ENCODE data around the gene LARP1.
"Not testable (repeated sequence)": the region's sequence is repeated elsewhere in the genome, so short reads cannot be mapped to it uniquely, and the experiment has no call there.

The LARP1 gene

GRCh38 chr5:154811653-154812465 is 56.7 kb downstream of the LARP1 start:
- peaks cover 71% of the 10 kb centered on the region for H3K36me3 Mint-ChIP-seq (ENCODE audit: low read depth)
- no peaks in the 10 kb centered on the region for H3K9me3 Mint-ChIP-seq
- H3K27me3 Mint-ChIP-seq: no peaks in the 10 kb centered on the region
- no peak overlapping the region for H3K4me3 Mint-ChIP-seq
- H3K27ac Mint-ChIP-seq: peak overlapping the region; percentile 43
- ATAC-seq: peak; percentile 63
- DNase-seq: peak; percentile 66
- peaks cover 27% of the 10 kb centered on the region for H3K4me1 Mint-ChIP-seq

DNA sequence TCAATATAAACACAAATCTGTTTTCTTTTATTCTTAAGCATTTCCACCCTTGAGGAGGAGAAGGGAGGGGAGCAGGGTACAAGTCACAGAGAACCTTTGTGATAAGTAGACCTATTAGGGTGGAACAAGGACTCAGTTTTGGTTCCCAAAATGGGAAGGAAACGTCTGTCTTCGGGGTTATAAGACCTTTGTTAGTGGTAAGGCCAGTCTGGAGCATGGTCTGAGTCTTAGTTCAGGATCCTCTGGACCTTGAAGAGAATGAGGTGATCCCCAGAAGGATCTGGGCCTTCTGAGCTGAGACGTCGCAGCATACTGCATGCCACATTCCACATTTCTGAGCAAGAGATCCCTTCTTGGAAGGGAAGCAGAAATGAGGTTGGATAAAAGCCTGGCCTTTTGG is 58.0 kb downstream of the LARP1 start:
- ATAC-seq (no peak), DNase-seq (no peak)
- Mint-ChIP-seq H3K9me3 (no peaks in the 10 kb centered on the region), H3K27me3 (no peaks in the 10 kb centered on the region), H3K27ac (peak overlapping the region; percentile 57), H3K36me3 (ENCODE audit: low read depth) (peaks cover 72% of the 10 kb centered on the region), H3K4me3 (no peak overlapping the region), H3K4me1 (peaks cover 27% of the 10 kb centered on the region)

DNA sequence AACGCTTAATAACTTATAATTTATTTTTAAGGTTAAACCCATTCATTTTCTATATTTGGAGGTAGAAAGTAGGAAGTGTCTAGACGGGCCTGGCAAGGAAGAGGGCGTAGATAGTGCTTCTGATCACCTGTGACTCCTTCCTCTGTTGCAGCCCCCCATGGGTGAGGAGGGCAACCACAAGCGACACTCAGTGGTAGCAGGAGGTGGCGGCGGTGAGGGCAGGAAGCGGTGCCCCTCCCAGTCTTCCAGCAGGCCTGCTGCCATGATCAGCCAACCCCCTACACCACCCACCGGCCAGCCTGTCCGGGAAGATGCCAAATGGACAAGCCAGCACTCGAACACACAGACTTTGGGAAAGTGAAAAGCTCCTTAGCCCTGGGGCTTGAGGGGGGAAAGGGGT is 58.6 kb downstream of the LARP1 start:
- ATAC-seq (no peak), DNase-seq (peak; percentile 15)
- Mint-ChIP-seq H3K27me3 (no peaks in the 10 kb centered on the region), H3K4me3 (no peak overlapping the region), H3K36me3 (ENCODE audit: low read depth) (peaks cover 71% of the 10 kb centered on the region), H3K9me3 (no peaks in the 10 kb centered on the region), H3K27ac (peak overlapping the region; percentile 57), H3K4me1 (peaks cover 32% of the 10 kb centered on the region)

GRCh38 chr5:154815025-154815424 is 59.8 kb downstream of the LARP1 start:
- Mint-ChIP-seq H3K36me3 (ENCODE audit: low read depth) (peaks cover 73% of the 10 kb centered on the region), H3K9me3 (no peaks in the 10 kb centered on the region), H3K4me3 (no peak overlapping the region), H3K27ac (peak overlapping the region; percentile 46), H3K4me1 (peaks cover 35% of the 10 kb centered on the region), H3K27me3 (no peaks in the 10 kb centered on the region)
- ATAC-seq (no peak), DNase-seq (no peak)

- Mint-ChIP-seq H3K9me3 (no peaks in the 10 kb centered on the region), H3K27me3 (no peaks in the 10 kb centered on the region), H3K4me3 (no peak overlapping the region), H3K36me3 (ENCODE audit: low read depth) (peaks cover 72% of the 10 kb centered on the region), H3K4me1 (peaks cover 33% of the 10 kb centered on the region), H3K27ac (peak overlapping the region; percentile 3)
- DNase-seq (no peak), ATAC-seq (no peak)
These were observed 60.6 kb downstream of the LARP1 start for GRCh38 chr5:154815684-154816247.

GRCh38 chr5:154816891-154817492 is 61.8 kb downstream of the LARP1 start:
- no peak overlapping the region for H3K27ac Mint-ChIP-seq
- H3K27me3 Mint-ChIP-seq: no peaks in the 10 kb centered on the region
- H3K36me3 Mint-ChIP-seq (ENCODE audit: low read depth): peaks cover 65% of the 10 kb centered on the region
- no peaks in the 10 kb centered on the region for H3K9me3 Mint-ChIP-seq
- H3K4me1 Mint-ChIP-seq: peaks cover 25% of the 10 kb centered on the region
- ATAC-seq: no peak
- DNase-seq: no peak
- no peak overlapping the region for H3K4me3 Mint-ChIP-seq

GRCh38 chr5:154817815-154818214 is 62.6 kb downstream of the LARP1 start:
- Mint-ChIP-seq H3K9me3 (no peaks in the 10 kb centered on the region), H3K4me1 (peaks cover 18% of the 10 kb centered on the region), H3K4me3 (no peak overlapping the region), H3K36me3 (ENCODE audit: low read depth) (peaks cover 59% of the 10 kb centered on the region), H3K27ac (no peak overlapping the region), H3K27me3 (no peaks in the 10 kb centered on the region)
- ATAC-seq (no peak), DNase-seq (no peak)

GRCh38 chr5:154818471-154819116 is 63.4 kb downstream of the LARP1 start:
- Mint-ChIP-seq H3K9me3 (no peaks in the 10 kb centered on the region), H3K27ac (no peak overlapping the region)
- DNase-seq: no peak

DNA sequence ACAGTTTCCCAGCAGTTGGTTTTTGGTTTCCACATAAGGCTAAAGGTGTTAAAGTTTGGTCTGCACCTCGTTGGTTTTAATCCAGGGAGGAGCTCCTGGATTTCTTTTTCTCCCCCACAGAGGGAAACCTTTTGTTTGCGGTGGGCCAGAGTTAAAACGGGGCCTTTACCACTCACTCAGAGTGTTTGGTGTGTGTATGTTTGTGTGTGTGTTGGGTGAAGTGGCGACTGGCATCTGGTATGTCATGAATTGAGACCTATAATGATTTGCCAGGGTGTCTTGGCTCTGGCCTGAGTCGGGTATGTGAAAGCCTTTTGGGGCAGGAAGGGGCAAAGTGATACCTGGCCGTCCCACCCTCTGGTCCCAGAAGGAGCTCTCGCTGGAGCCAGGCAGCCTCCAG is 64.4 kb downstream of the LARP1 start:
- no peaks in the 10 kb centered on the region for H3K27me3 Mint-ChIP-seq
- H3K27ac Mint-ChIP-seq: no peak overlapping the region
- H3K4me1 Mint-ChIP-seq: peaks cover 8% of the 10 kb centered on the region
- H3K36me3 Mint-ChIP-seq (ENCODE audit: low read depth): peaks cover 54% of the 10 kb centered on the region
- H3K9me3 Mint-ChIP-seq: no peaks in the 10 kb centered on the region
- ATAC-seq: no peak
- no peak overlapping the region for H3K4me3 Mint-ChIP-seq
- no peak for DNase-seq

More at GRCh38 chr5:154818471-154819116, 63.4 kb downstream of the LARP1 start:
- Mint-ChIP-seq H3K4me1 (peaks cover 11% of the 10 kb centered on the region), H3K36me3 (ENCODE audit: low read depth) (peaks cover 57% of the 10 kb centered on the region), H3K27me3 (no peaks in the 10 kb centered on the region), H3K4me3 (no peak overlapping the region)
- ATAC-seq: no peak

GRCh38 chr5:154820383-154820782 is 65.2 kb downstream of the LARP1 start:
- H3K27ac Mint-ChIP-seq: no peak overlapping the region
- ATAC-seq (no peak), DNase-seq (no peak)
- H3K9me3 Mint-ChIP-seq: no peaks in the 10 kb centered on the region
- peaks cover 46% of the 10 kb centered on the region for H3K36me3 Mint-ChIP-seq (ENCODE audit: low read depth)
- no peak overlapping the region for H3K4me3 Mint-ChIP-seq
- peaks cover 8% of the 10 kb centered on the region for H3K4me1 Mint-ChIP-seq
- H3K27me3 Mint-ChIP-seq: no peaks in the 10 kb centered on the region

- not testable (repeated sequence) for H3K27me3 Mint-ChIP-seq, H3K27ac Mint-ChIP-seq, H3K9me3 Mint-ChIP-seq, ATAC-seq, H3K4me3 Mint-ChIP-seq, DNase-seq
- Mint-ChIP-seq H3K4me1 (peaks cover 15% of the 10 kb centered on the region), H3K36me3 (ENCODE audit: low read depth) (peaks cover 30% of the 10 kb centered on the region)
These were observed 67.7 kb downstream of the LARP1 start for GRCh38 chr5:154822896-154823295.

DNA sequence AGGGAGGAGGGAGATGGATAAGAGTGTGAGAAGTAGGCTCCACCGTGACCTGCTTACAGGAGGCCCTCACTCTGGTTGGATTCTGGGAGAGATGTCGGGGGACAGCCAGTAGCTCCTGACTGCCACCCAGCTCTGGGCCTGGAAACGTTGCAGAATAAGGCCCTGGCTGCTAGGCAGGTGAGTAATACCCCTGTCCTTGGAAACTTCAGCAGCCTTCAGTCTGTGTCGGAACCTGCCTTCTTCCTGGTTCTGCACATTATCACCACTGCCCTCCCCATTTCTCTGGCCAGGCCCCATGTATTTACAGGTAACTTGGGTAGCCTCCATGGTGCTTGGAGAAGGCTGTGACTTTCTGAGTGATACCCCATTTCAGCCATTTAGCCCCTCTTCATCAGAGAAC is 68.4 kb downstream of the LARP1 start:
- DNase-seq: no peak
- no peak for ATAC-seq
- no peaks in the 10 kb centered on the region for H3K9me3 Mint-ChIP-seq
- H3K27me3 Mint-ChIP-seq: no peaks in the 10 kb centered on the region
- H3K36me3 Mint-ChIP-seq (ENCODE audit: low read depth): peaks cover 30% of the 10 kb centered on the region
- H3K27ac Mint-ChIP-seq: no peak overlapping the region
- H3K4me1 Mint-ChIP-seq: peaks cover 19% of the 10 kb centered on the region
- no peak overlapping the region for H3K4me3 Mint-ChIP-seq

DNA sequence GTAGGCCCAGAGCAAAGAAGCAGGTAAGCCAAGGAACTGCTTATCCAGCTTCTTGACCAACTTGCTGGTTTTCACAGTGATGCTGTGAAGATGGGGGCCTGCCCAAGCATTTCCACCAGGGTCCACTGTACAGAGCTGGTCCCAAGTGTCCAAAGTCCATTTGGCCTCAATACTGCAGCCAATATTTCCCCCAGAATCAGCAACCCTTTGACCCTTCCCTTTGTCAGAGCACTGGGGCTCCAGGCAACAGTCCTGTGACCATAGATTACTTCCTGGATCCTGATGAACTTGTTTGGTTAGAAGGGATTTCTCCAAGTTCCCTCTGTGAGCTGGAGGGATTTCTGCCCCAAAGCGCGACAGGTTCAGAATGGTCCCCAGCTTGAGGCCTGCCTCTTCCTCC is 68.9 kb downstream of the LARP1 start:
- peaks cover 18% of the 10 kb centered on the region for H3K4me1 Mint-ChIP-seq
- no peak for ATAC-seq
- H3K27ac Mint-ChIP-seq: no peak overlapping the region
- no peak for DNase-seq
- H3K36me3 Mint-ChIP-seq (ENCODE audit: low read depth): peaks cover 26% of the 10 kb centered on the region
- no peaks in the 10 kb centered on the region for H3K9me3 Mint-ChIP-seq
- no peaks in the 10 kb centered on the region for H3K27me3 Mint-ChIP-seq
- H3K4me3 Mint-ChIP-seq: no peak overlapping the region

DNA sequence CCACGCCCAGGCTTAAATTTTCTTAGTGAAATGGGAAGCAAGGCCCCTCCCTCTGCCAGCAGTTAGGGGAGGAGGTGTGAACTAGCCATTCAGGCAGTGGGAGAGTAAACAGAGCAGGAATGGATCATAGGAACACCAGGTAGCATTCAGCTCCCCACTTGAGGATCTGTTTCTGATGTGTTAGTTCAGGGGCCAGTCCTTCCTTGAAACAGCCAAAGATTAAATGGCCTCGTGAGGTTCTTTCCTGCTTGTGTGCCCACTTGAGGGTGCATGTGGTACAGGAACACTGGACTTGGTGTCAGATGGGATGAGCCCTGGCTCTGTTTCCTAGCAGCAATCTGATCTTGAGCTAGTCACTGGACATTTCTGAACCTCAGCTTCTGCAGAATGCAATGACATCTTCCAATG is 74.0 kb downstream of the LARP1 start:
- Mint-ChIP-seq H3K4me3 (no peak overlapping the region), H3K27me3 (no peaks in the 10 kb centered on the region), H3K9me3 (no peaks in the 10 kb centered on the region), H3K4me1 (peaks cover 31% of the 10 kb centered on the region), H3K27ac (no peak overlapping the region), H3K36me3 (ENCODE audit: low read depth) (peaks cover 34% of the 10 kb centered on the region)
- ATAC-seq: no peak
- no peak for DNase-seq

All from activated naive CD8-positive, alpha-beta T cell treated with anti-CD3 and anti-CD28 coated beads, Interleukin-2, amount 50 U/mL, for 24 hours (primary cell).